Measurements from ENCODE around the gene HS3ST5.

HS3ST5 gene

GRCh38 chr6:114171473-114171872 lies 171.3 kb downstream of the HS3ST5 start:
- no peak overlapping the region for H3K4me3 ChIP-seq (replicated peaks; ENCODE audit: low read depth, low read length)
- DNase-seq (ENCODE audit: extremely low read depth, low read depth) = no peak
- TF ChIP-seq CTCF (IDR thresholded peaks at IDR 0.05; ENCODE audit: low read depth, low read length, missing control alignments) = no peak

- TF ChIP-seq CTCF (IDR thresholded peaks at IDR 0.05; ENCODE audit: low read depth, low read length, missing control alignments) = no peak
- no peak for DNase-seq (ENCODE audit: extremely low read depth, low read depth)
- H3K4me3 ChIP-seq (replicated peaks; ENCODE audit: low read depth, low read length) = no peak overlapping the region
Measured at GRCh38 chr6:114170958-114171387, 171.8 kb downstream of the HS3ST5 start.

GRCh38 chr6:114170372-114170771 lies 172.5 kb downstream of the HS3ST5 start:
- no peak overlapping the region for H3K4me3 ChIP-seq (replicated peaks; ENCODE audit: low read depth, low read length)
- no peak for TF ChIP-seq CTCF (IDR thresholded peaks at IDR 0.05; ENCODE audit: low read depth, low read length, missing control alignments)

GRCh38 chr6:114169763-114170162 lies 173.1 kb downstream of the HS3ST5 start:
- no peak for TF ChIP-seq CTCF (IDR thresholded peaks at IDR 0.05; ENCODE audit: low read depth, low read length, missing control alignments)
- H3K4me3 ChIP-seq (replicated peaks; ENCODE audit: low read depth, low read length) = no peak overlapping the region
- DNase-seq (ENCODE audit: extremely low read depth, low read depth) = no peak

More at GRCh38 chr6:114170372-114170771, 172.5 kb downstream of the HS3ST5 start:
- DNase-seq (ENCODE audit: extremely low read depth, low read depth) = no peak

- no peak for TF ChIP-seq CTCF (IDR thresholded peaks at IDR 0.05; ENCODE audit: low read depth, low read length, missing control alignments)
- no peak for DNase-seq (ENCODE audit: extremely low read depth, low read depth)
- H3K4me3 ChIP-seq (replicated peaks; ENCODE audit: low read depth, low read length) = no peak overlapping the region
Measured at GRCh38 chr6:114167583-114168576, 174.9 kb downstream of the HS3ST5 start.

- no peak overlapping the region for H3K4me3 ChIP-seq (replicated peaks; ENCODE audit: low read depth, low read length)
- TF ChIP-seq CTCF (IDR thresholded peaks at IDR 0.05; ENCODE audit: low read depth, low read length, missing control alignments) = no peak
- DNase-seq (ENCODE audit: extremely low read depth, low read depth) = no peak
Measured at GRCh38 chr6:114164207-114164606, 178.6 kb downstream of the HS3ST5 start.
